ENCODE data around the gene C1QBP. TPM values are rescaled to one million over a fixed set of nuclear protein-coding genes. Genes with fewer than 3 reads are reported as not detected.

The C1QBP gene, protein sequence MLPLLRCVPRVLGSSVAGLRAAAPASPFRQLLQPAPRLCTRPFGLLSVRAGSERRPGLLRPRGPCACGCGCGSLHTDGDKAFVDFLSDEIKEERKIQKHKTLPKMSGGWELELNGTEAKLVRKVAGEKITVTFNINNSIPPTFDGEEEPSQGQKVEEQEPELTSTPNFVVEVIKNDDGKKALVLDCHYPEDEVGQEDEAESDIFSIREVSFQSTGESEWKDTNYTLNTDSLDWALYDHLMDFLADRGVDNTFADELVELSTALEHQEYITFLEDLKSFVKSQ
- total RNA-seq (2014; rRNA removed; shearing (Covaris generic)), result 445 and 450 TPM in 2 replicates

DNA sequence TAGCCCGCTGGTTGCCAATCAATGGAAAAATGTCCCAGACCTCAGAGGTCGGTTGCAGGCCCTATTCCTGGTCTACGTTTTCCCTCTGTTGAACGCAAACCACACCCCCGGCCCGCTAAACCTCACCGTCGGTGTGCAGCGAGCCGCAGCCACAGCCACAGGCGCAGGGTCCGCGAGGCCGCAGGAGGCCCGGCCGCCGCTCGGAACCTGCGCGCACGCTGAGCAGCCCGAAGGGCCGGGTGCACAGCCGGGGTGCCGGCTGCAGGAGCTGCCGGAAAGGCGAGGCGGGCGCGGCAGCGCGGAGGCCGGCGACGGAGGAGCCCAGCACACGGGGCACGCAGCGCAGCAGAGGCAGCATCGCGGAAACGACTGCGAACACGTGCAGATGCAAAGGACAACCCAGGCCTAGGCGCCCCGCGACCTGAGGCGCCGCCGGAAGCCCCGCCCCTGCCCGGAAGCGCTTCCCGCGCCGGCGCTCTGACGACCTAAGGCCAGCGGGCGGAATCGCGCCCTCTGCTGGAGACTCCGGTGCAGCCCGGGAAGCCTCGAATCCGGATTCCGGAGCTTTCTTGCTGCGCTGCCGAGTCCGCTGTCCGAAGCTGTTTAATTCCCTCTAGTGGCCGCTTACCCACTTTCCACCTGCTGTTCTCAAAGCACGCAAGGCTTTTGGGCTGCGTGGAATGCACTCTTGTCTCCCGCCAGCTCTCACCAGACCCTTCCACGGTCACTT is at the start of gene C1QBP:
C1QBP (minus strand) TSS at position 440 of the 730 bp plus-strand sequence; CDS start at position 358, 82 bp downstream.
- Histone ChIP-seq H3K4me3 (ENCODE audit: insufficient read depth, low read depth, low read length) (peak within 1 kb of the TSS; percentile 92), H3K27me3 (ENCODE audit: control insufficient read depth, insufficient read depth, low read length) (no peaks in the 10 kb centered on the region), H3K36me3 (replicated peaks; ENCODE audit: control insufficient read depth, insufficient read depth, low read length) (peaks cover 26% of the 10 kb centered on the region)
- DNase-seq, result peak; percentile 95

DNA sequence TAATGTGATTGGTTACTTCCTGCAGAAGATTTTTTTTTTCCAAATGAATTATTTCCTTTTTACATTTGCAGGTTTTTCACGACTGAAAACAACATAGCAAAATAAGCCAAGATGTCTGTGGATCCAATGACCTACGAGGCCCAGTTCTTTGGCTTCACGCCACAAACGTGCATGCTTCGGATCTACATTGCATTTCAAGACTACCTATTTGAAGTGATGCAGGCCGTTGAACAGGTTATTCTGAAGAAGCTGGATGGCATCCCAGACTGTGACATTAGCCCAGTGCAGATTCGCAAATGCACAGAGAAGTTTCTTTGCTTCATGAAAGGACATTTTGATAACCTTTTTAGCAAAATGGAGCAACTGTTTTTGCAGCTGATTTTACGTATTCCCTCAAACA is 49.8 kb upstream of the C1QBP start:
- Histone ChIP-seq H3K36me3 (replicated peaks; ENCODE audit: control insufficient read depth, insufficient read depth, low read length) (peaks cover 16% of the 10 kb centered on the region), H3K4me3 (ENCODE audit: insufficient read depth, low read depth, low read length) (no peak overlapping the region), H3K27me3 (ENCODE audit: control insufficient read depth, insufficient read depth, low read length) (no peaks in the 10 kb centered on the region)
- DNase-seq, result no peak

DNA sequence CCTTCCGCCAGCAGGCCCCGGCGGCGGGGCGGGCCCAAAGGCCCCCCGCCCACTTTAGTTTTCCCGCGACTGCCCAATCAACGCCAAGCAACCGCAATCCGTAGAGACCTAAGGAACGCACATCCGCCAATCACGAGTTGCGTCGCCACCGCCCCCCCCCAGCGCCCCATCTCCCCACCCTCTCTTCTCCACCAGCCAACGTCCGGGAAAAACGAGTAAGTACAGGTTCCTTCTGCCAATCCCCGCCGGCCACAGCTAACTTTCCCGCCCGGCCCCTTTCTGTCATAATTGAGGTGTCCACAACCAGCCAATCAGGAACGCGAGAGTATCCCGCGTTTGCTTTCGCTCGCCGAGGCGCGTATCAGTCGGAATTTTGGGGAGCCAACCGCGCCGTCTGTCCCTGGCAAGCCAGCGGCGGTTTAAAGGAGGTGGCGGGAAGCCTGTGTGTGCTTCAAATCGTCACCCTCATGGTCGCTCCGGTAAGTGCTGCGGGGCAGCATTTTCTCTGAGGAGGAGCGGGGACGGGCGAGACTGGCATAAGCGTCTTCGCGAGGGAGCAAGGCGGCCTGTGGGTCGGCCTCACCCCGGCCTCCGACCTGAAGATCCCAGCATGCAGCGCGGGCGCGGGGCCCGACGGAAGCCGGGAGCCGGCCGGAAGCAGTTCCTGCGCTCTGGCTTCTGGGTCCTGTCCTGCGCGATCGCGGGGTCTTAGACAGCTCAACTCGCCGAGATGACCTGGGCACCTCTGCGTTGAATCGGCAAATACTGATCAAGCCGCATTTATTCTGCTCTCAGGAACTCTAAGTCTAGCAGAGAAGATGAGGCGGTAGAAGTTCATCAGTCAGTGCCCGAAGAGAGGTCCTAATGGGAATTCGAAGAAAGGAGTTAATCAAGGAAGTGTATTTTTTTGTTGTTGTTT is 47.5 kb upstream of the C1QBP start, which contains the start of gene MIS12:
MIS12 (plus strand) TSS at position 361 of the 919 bp plus-strand sequence. CDS start 2,297 bp downstream, outside the sequence.
- H3K36me3 ChIP-seq (replicated peaks; ENCODE audit: control insufficient read depth, insufficient read depth, low read length), result peaks cover 18% of the 10 kb centered on the region
- peak within 1 kb of the TSS; percentile 89 for H3K4me3 ChIP-seq (ENCODE audit: insufficient read depth, low read depth, low read length)
- DNase-seq, result peak; percentile 98
- H3K27me3 ChIP-seq (ENCODE audit: control insufficient read depth, insufficient read depth, low read length), result no peaks in the 10 kb centered on the region

DNA sequence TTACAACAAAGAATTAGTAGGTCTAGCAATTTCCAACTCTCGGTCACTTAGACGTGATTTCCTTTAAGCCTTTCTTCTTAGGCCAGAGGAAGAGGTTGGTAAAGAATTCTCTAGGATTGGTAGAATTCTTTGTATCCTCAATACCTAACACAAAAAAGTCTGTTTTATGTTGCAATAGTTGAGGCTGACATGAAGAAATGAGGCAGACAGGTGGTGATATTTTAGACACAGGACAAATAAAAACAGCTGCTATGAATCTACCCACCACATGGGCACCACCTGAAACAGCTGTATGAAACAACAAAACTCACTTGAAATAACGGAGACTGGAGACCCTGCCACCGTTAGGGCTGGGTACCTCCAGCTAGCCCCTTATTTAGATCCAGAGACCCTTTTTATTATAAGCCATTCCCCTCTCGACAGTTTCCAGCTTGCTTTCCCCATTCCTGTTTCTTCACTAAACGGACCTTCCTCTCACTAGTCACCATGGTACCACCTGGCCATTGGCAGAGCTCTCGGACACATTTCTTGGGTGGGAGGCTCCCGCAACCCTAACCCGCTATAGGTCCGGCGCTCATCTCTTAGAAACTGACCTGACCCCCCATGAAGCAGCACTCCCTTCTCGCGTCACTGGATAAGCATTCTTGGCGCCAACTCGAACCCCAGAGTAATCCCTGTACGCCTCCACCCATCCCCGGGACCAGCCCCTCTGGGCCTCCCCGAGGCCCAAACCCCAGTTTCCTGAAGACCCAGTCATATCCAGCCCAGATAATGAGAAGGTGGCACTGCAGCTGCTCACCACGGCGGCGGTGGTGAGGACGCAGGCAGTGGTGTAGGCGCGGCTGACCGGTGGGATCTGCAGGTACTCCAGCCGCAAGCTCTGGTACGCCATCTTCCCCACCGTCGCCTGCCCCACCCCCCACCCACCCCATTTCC is 46.6 kb upstream of the C1QBP start, which contains the start of gene DERL2:
DERL2 (minus strand) TSS at position 909 of the 936 bp plus-strand sequence; CDS start at position 892, 17 bp downstream.
- peaks cover 20% of the 10 kb centered on the region for H3K36me3 ChIP-seq (replicated peaks; ENCODE audit: control insufficient read depth, insufficient read depth, low read length)
- H3K4me3 ChIP-seq (ENCODE audit: insufficient read depth, low read depth, low read length), result peak within 1 kb of the TSS; percentile 89
- H3K27me3 ChIP-seq (ENCODE audit: control insufficient read depth, insufficient read depth, low read length), result no peaks in the 10 kb centered on the region
- DNase-seq, result peak; percentile 80

DNA sequence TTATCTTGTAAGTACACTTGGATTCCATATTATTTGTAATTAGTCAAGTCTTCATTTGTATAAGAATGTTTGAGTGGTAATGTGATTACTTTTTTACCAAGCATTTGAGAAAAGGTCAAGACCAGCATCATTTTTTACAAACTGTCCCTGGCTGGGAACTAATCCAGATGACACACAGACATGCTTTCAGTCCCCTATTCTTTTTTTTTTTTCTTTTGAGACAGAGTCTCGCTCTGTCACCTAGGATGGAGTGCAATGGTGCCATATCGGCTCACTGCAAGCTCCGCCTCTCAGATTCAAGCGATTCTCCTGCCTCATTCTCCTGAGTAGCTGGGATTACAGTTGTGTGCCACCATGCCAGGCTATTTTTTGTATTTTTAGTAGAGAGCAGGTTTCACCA is 42.5 kb upstream of the C1QBP start:
- no peak for DNase-seq
- Histone ChIP-seq H3K4me3 (ENCODE audit: insufficient read depth, low read depth, low read length) (no peak overlapping the region), H3K27me3 (ENCODE audit: control insufficient read depth, insufficient read depth, low read length) (no peaks in the 10 kb centered on the region), H3K36me3 (replicated peaks; ENCODE audit: control insufficient read depth, insufficient read depth, low read length) (peaks cover 29% of the 10 kb centered on the region)

DNA sequence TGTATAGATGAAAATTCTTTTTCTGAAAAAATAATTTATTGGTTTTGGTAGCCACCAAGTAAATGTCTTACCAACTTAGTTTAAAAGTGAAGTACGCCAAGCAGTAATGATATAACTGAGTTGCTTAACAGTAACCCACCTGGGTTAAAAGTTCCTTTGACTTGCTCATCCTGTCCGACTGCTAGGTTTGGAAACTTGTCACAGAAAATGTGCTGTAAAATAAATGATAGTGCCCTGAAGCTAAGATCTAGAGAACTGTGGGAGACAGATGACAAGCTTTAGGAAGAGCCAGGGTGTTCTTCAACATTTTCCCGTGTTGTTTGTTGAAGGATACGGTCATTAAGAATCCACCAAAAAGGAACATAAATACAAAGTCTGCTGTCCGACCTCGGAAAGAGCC is 42.0 kb upstream of the C1QBP start:
- H3K27me3 ChIP-seq (ENCODE audit: control insufficient read depth, insufficient read depth, low read length), result no peaks in the 10 kb centered on the region
- peaks cover 29% of the 10 kb centered on the region for H3K36me3 ChIP-seq (replicated peaks; ENCODE audit: control insufficient read depth, insufficient read depth, low read length)
- no peak for DNase-seq
- H3K4me3 ChIP-seq (ENCODE audit: insufficient read depth, low read depth, low read length), result no peak overlapping the region

DNA sequence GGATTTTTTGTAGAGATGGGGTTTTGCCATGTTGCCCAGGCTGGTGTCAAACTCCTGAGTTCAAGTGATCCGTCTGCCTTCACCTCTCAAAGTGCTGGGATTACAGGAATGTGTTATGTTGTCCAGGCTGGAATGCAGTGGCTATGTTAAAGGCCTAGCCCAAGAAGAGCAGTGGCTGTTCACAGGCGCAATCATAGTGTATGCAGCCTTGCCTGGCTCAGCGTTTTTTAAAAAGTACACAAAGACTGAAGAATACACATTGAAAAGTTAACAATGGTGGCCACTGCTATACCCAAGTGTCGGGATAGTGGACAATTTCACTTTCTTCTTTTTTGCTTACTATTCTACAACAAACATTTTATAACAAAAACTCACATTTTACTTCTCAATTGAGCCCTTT is 40.0 kb upstream of the C1QBP start:
- no peak for DNase-seq
- H3K4me3 ChIP-seq (ENCODE audit: insufficient read depth, low read depth, low read length), result no peak overlapping the region
- peaks cover 25% of the 10 kb centered on the region for H3K36me3 ChIP-seq (replicated peaks; ENCODE audit: control insufficient read depth, insufficient read depth, low read length)
- no peaks in the 10 kb centered on the region for H3K27me3 ChIP-seq (ENCODE audit: control insufficient read depth, insufficient read depth, low read length)

DNA sequence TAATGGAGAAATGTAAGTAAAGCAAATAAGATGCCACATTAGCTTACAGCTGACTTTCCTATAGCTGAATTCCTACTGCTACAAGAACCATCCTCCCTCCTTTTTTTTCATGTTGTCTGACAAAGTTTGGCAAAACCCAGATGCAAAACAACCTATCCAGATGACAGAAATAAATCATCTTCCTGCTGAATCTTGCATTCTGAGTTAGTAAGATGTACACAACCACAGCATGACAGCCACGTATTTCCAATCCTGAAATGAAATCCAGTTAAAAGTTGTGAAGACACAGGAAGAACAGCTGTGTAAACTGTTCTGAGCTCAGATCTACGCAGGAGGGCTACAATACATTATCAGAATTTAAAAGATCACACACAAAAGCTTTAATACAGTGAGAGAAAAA is 35.0 kb upstream of the C1QBP start:
- Histone ChIP-seq H3K27me3 (ENCODE audit: control insufficient read depth, insufficient read depth, low read length) (no peaks in the 10 kb centered on the region), H3K4me3 (ENCODE audit: insufficient read depth, low read depth, low read length) (no peak overlapping the region), H3K36me3 (replicated peaks; ENCODE audit: control insufficient read depth, insufficient read depth, low read length) (peaks cover 9% of the 10 kb centered on the region)
- DNase-seq, result no peak

DNA sequence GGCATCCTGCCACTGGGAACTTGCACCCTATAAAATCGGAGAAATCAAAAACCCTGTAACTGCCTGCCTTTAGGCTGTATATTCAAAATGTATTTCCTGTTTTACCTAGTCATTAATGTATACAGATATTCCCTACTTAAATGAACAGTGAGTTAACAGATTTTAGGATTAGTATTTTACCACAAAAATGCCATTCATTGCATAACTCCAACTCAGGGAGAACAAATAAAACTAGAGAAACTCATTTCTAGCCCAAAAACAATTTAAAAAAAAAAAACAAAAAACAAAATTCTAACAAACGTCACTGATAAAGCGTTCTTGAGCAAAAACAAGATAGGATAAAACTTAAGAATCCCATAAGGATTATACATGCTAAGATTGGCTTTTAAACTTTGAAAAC is 33.6 kb upstream of the C1QBP start:
- Histone ChIP-seq H3K27me3 (ENCODE audit: control insufficient read depth, insufficient read depth, low read length) (no peaks in the 10 kb centered on the region), H3K4me3 (ENCODE audit: insufficient read depth, low read depth, low read length) (no peak overlapping the region), H3K36me3 (replicated peaks; ENCODE audit: control insufficient read depth, insufficient read depth, low read length) (peaks cover 4% of the 10 kb centered on the region)
- DNase-seq, result no peak

DNA sequence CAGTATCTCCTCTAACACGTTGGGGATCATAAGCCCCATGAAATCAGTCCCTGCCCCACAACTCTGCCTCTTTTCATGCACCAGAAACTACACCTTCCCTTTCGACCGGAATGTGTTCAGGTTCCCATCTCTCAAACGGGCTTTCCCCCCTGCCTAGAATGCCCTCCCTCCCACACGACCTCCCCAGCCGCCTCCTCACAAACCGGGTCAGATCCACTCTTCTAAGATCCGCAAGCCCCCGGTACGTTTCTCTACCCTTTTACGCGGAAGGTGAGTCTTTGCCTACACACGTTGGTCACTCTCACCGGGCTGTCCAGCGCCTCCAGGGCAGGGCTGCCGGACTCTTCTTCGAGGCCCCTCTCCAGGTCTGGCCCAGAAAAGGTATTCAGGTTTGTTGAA is 29.1 kb upstream of the C1QBP start:
- H3K36me3 ChIP-seq (replicated peaks; ENCODE audit: control insufficient read depth, insufficient read depth, low read length), result no peaks in the 10 kb centered on the region; the same call in 1 of the 2 replicates
- peak; percentile 49 for DNase-seq
- peak overlapping the region; percentile 98 for H3K4me3 ChIP-seq (ENCODE audit: insufficient read depth, low read depth, low read length)
- no peaks in the 10 kb centered on the region for H3K27me3 ChIP-seq (ENCODE audit: control insufficient read depth, insufficient read depth, low read length)

DNA sequence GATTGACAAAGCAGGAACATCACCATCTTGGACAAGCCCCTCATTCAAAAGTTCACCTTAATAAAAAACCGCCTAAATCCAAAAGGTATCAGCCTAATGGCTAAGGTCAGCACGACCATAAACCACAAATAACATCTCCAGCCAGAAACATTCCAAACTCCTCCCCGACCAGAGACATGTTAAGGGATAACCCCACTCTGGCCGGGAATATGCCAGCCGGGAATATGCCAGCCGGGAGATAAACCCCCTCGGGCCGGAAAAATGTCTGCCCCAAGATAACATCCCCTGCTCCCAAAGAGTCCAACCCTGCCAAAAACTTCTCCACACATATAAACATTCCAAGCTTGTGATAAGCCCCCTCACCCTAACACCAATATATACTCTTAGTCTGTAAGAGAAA is 28.5 kb upstream of the C1QBP start:
- Histone ChIP-seq H3K4me3 (ENCODE audit: insufficient read depth, low read depth, low read length) (peak overlapping the region; percentile 98), H3K36me3 (replicated peaks; ENCODE audit: control insufficient read depth, insufficient read depth, low read length) (peaks cover 1% of the 10 kb centered on the region), H3K27me3 (ENCODE audit: control insufficient read depth, insufficient read depth, low read length) (no peaks in the 10 kb centered on the region)
- no peak for DNase-seq

DNA sequence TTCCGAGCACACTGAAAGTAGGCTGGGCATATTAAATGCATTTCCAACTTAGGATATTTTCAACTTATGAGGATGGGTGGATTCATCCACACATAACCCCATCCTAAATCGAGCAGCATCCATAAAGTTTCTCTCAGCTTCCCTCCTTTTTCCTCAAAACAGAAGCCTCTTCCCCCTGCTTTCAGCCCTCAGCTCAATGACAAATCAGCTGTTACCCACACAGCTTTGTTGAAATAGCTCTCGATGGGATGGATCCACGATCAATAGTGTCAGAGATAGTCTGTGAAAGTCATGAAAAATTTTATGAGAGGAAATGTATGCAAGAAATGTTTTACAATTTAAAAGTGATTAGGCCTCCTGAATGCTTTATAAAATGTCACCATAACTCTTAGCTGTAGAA is 27.3 kb upstream of the C1QBP start:
- Histone ChIP-seq H3K4me3 (ENCODE audit: insufficient read depth, low read depth, low read length) (no peak overlapping the region), H3K27me3 (ENCODE audit: control insufficient read depth, insufficient read depth, low read length) (no peaks in the 10 kb centered on the region), H3K36me3 (replicated peaks; ENCODE audit: control insufficient read depth, insufficient read depth, low read length) (peaks cover 5% of the 10 kb centered on the region)
- DNase-seq, result no peak

DNA sequence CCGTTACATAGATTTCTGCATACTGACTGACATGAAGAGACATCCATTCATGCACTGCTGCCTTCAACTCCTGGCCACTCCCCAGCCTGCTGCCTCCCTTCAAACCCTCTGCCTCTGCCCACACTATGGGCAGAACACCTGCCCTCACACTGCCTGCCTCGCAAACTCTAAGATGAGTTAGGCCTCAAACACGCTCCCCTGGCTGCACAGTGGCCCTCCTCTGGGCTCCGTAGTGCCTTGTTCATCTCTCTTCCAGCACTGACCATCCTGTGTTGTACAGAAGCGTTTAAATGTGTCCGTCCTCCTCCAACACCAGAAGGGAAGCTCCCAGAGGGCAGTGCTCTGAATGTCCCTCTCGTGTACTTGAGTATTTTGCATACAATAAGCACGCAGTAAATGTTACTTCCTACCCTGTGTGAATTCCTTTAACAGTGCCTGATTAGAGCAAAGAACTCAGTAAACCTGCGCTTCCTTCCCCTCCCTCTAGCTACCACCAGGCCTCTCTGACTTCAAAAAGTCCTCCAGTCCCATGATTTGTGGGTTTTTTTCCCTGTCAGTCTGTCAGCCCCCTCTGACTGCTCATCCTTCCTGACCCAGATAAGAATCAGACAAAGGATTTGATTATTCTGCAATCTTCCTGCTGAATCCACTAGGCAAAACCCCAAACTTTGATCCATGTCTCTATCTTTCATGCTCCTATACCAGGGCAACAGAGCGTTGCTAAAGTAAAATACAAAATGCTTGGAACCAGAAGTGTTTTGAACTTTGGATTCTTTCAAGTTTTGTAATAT is 26.0 kb upstream of the C1QBP start:
- Histone ChIP-seq H3K36me3 (replicated peaks; ENCODE audit: control insufficient read depth, insufficient read depth, low read length) (peaks cover 8% of the 10 kb centered on the region), H3K4me3 (ENCODE audit: insufficient read depth, low read depth, low read length) (no peak overlapping the region), H3K27me3 (ENCODE audit: control insufficient read depth, insufficient read depth, low read length) (no peaks in the 10 kb centered on the region)
- no peak for DNase-seq
